HG03095 (cell line): ENCODE results near the gene PTMS.
A peak's percentile ranks its signal among the peaks of the same experiment; 100 is the strongest.
"Not testable (repeated sequence)": the region's sequence is repeated elsewhere in the genome, so short reads cannot be mapped to it uniquely, and the experiment has no call there.

Experiments
- ATAC-seq: cut with Tn5 transposase; IDR thresholded peaks from one replicate; pipeline ENCODE4 v1.9.1; 2021; ENCODE audit warnings: moderate library complexity; ENCODE audit not compliant: unreplicated experiment

Gene PTMS, protein sequence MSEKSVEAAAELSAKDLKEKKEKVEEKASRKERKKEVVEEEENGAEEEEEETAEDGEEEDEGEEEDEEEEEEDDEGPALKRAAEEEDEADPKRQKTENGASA

DNA sequence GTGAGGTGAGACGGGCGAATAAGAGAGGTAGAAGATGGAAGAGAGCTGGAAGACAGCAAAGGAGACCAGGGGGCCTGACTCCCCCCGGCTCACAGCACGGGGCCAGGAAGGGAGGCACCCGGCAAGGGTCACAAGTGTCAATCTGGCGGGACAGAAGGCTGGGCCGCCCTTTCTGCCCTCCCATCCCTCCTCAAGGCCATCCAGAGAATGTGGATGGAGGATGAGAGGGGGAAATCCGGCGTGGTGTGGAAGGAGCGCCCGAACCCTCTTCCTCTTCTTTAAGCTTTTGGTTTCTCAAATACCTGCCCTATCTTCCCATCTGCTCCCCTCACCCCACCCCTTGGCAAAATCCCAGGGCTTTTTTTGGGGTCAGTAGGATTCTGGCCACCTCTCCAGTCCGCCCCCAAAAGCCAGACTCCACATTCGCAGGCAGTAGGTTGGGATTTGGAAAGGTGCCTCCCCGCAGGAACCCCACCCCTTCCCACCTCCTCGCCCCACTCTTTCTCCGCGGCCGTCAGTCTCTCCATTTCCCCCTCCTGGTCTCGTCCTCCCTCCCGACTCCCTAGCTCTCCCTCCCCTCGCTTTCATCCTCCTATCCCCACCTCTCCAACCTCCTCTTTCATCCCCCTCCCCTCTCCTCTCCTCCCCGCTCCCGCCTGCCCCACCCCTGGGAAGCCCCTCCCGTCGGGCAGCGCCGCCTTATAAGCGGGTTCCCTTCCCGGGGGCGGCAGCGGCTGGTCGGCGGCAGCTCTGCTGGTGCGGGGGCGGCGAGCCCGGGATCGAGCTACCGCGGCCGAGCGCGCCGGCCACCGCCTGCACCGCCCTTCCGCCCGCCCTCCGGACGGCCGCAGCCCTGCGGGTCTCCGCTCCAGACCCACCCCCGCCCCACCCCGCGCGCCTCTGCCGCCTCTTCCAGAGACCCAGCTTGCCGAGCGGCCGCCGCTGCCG lies at the start of gene PTMS:
TSS of gene PTMS (plus strand) at position 730 of the 948 bp plus-strand sequence. CDS start 343 bp downstream, outside the sequence.
- ATAC-seq, result peak; percentile 15

DNA sequence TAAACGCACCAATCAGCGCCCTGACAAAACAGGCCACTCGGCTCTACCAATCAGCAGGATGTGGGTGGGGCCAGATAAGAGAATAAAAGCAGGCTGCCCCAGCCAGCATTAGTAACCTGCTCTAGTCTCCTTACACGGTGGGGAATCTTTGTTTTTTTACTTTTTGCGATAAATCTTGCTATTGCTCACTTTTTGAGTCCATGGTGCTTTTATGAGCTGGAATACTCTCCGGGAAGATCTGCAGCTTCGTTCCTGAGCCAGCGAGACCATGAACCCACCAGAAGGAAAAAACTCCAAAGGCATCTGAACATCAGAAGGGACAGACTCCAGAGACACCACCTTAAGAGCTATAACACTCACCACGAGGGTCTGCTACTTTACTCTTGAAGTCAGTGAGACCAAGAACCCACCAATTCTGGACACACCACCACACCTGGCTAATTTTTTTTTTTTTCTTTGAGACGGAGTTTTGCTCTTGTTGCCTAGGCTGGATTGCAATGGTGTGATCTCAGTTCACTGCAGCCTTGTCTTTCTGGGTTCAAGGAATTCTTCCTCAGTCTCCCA lies 49.2 kb upstream of the PTMS start:
- ATAC-seq, result no peak

DNA sequence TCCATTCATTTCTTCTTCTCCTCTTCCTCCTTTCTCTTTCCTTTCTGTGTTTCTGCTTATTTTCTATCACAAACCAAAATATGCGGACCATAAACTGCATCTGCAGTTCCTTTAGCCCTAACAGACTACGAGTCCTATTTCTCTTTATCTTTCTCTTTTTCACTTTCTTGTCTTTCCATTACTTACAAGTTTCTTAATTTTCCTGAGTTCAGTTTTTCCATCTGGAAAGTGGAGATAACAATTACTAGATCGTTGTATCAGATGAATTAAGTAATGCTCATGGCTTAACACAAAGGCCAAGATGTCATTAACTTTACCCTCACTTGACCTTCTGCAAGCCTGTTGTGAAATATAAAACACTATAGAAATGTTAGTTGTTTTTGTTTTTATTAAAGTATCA lies 43.3 kb upstream of the PTMS start:
- ATAC-seq, result no peak

DNA sequence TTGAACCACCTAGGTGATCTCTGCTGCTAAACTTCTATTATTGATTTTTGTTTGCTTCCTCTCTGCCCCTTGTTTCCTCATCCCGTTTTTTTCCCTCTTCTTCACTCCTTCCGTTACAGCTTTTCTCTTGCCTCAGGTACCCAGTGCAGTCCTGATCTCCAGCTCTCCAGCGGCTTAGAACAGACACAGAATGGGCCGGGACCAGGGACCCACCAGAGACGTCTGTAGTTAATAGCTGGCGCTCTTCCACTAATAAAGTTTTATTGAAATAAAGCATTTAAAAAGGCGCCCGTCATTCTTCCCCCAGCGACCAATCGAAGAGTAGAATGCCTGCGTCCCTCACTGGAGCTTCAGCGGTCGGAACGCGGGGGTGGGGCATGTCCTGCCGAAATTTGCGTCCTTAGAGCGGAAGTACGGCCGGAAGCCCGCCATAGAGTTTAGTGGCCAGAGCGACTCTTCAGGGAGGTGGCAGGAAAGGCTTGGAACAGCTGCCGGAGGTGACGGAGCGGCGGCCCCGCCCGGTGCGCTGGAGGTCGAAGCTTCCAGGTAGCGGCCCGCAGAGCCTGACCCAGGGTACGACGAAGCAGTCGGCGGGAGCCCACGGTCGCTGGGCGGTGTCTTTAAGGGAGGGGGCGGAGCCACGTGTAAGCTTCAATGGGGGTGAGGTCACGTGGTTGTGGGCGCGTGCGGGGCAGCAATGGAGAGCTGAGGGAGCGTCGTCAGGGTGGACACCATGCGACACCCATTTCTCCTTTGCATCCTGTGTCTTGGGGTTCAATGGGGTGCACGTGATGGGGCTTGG lies 42.4 kb upstream of the PTMS start, which contains the start of gene COPS7A:
TSS of gene COPS7A (plus strand) at position 440 of the 802 bp plus-strand sequence. CDS start 611 bp downstream, outside the sequence.
- peak; percentile 89 for ATAC-seq

DNA sequence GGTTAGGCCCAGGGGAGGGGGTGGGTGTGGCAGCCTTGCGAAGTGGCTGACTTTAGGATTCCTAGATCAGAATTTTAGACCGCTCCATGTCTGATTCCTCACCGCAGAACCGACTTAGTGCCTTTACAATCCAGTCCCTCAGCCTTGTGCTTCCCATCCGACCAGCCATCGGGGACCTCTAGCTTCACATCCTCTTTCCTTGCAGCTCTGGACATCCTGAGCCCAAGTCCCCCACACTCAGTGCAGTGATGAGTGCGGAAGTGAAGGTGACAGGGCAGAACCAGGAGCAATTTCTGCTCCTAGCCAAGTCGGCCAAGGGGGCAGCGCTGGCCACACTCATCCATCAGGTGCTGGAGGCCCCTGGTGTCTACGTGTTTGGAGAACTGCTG lies 41.8 kb upstream of the PTMS start:
- ATAC-seq, result peak; percentile 30

DNA sequence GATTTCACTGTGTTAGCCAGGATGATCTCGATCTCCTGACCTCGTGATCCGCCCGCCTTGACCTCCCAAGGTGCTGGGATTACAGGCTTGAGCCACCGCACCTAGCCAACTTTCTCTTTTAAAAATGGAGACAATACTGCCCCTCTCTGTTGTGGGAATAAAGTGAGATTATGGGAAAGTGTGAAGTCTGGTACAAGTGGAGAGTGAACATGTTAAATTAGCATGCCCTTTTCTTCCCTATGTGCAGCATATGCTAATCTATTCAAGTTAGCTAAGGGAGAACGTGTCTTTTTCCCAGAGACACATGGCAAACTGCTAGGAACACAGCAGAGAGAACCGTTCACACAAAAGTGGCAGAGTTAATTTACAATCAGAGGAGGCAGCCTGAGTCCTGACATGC lies 40.8 kb upstream of the PTMS start:
- no peak for ATAC-seq

DNA sequence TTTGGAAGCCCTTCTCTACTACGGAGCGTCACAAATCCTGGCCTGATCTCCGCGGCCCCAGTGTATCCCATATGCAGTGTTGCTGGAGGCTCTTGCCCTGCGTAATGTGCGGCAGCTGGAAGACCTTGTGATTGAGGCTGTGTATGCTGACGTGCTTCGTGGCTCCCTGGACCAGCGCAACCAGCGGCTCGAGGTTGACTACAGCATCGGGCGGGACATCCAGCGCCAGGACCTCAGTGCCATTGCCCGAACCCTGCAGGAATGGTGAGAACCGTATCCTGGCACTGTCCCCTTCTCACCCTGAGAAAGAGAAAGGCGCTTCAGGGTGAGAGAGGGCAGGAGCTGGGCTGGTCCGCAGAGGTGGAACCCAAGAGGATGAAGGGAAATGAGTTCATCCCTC lies 37.0 kb upstream of the PTMS start:
- no peak for ATAC-seq

DNA sequence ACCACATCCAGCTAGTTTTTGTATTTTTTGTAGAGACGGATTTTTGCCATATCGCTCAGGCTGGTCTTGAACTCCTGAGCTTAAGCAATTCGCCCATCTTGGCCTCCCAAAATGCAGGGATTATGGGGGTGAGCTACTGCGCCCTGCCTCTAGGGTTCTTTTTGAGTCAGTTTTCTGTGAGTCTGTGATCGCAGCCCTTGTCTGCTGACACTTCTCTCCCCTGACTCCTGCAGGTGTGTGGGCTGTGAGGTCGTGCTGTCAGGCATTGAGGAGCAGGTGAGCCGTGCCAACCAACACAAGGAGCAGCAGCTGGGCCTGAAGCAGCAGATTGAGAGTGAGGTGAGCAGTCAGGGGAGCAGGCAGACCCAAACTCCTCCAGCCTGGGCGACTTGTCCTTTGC lies 36.0 kb upstream of the PTMS start:
- ATAC-seq, result no peak

DNA sequence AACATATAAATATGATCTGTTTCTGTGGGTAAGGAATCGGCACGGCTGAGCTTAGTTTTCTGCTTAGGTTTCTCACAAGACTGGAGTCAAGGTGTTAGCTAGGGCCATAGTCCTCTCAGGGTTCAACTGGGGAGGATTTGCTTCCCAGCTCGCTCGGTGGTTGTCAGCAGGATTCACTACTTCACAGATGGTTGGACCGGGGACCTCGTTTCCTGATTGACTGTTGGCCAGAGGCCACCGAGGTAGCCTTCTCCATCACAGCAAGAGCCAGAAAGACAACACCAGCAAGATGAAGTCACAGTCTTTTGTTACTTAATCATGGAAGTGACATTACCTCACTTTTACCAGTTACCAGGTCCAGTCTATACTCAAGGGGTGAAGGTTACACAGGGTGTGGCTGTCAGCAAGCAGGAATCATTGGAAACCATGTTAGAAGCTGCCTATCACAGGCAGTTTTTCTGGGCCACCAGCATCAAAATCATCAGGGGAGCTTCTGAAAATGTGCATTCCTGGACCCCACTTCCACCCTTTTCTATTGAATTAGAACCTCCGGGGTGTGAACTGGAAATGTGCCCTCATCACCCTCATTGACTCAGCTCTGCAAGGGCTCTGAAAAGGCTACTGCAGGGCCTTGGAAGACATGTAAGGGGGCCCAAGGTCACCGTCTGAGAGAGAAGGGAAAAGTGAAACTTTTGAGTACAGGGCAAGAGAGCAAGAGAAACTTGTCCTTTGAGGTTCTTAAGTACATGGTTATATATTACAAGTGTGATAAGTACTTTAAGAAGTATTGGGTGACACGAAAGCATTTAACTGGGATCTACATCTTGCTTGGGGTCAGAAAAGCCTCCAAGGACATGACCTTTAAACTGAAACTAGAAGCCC lies 31.4 kb upstream of the PTMS start:
- no peak for ATAC-seq

DNA sequence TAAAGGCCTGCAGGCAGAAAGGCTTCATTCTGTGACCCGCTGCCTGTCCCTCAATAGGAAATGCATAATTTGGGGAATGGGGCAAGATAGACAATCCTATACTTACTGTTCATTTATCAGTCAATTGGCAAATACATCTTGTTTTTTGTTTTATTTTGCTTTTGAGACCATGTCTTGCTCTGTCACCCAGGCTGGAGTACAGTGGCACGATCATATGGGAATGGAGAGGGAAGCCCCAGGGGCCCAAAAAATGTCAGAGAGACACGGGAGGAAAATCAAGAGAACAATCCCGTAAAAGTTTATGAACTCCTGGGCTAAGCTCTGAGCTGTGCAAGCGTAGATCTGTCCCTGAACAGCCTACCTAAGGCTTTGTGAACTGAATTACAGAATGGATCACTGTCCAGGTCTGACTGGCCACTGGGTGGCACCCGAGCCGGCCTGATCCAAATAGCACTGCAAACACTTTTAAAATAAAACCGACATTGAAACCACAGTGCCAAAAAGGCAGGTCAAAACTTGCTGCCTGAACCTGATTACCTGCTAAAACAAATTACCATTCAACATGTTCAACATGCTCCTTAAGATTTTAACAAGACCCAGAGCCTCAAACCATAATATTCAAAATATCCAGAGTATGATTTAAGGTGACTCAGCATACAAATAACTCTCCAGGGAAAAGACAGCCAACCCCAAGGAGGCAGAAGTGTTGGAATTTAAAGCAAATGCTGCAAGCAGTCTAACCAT lies 30.5 kb upstream of the PTMS start:
- no peak for ATAC-seq

DNA sequence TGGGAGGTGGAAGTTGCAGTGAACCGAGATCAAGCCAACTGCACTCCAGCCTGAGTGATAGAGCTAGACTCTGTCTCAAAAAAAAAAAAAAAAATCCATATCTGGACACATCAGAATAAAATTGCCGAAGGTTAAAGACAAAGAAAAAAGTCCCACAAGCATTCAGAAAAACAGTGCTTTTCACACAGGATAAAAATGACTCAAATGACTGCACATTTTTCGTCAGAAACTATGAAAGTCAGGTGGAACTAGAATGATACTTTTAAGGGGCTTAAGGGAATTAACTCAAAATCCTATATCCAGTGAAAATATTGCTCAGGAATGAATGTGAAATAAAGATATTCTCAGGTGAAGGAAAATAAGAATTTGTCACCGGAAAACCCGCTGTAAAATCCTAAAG lies 29.4 kb upstream of the PTMS start:
- no peak for ATAC-seq

DNA sequence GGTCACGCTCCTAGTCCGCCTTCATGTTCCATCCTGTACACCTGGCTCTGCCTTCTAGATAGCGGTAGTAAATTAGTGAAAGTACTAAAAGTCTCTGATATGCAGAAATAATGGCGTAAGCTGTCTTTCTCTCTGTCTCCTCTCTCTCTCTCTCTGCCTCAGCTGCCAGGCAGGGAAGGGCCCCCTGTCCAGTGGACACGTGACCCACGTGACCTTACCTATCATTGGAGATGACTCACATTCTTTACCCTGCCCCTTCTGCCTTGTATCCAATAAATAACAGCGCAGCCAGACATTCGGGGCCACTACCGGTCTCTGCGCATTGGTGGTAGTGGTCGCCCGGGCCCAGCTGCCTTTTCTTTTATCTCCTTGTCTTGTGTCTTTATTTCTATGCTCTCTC lies 24.1 kb upstream of the PTMS start:
- ATAC-seq, result not testable (repeated sequence)

DNA sequence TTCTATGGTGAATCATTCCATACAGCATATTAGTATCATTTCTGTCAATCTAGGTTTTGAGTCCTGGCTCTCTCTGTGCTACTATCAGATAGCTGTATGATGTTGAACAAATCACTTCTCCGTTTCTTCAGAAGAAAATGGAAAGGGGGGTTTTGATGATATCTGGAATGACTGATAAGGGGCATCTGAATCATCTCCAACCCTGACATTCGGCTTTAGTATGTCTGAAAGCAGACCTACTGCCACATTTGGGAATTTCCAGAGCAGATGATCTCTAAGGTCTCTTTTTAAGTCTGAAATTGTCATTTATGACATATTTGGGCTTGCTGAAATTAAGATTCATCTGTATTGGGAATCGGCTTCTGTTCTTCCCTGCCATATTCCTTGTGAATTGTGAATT lies 23.3 kb upstream of the PTMS start:
- ATAC-seq, result no peak

DNA sequence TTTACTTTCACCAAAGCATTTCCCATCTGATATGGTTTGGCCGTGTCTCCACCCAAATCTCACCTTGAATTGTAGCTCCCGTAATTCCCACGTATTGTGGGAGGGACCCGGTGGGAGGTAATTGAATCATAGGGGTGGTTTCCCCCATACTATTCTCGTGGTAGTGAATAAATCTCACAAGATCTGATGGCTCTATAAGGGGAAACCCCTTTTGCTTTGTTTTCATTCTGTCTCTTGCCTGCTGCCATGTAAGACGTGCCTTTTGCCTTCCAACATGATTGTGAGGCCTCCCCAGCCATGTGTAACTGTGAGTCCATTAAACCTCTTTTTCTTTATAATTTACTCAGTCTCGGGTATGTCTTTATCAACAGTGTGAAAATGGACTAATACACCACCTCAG lies 22.9 kb upstream of the PTMS start:
- ATAC-seq, result not testable (repeated sequence)

DNA sequence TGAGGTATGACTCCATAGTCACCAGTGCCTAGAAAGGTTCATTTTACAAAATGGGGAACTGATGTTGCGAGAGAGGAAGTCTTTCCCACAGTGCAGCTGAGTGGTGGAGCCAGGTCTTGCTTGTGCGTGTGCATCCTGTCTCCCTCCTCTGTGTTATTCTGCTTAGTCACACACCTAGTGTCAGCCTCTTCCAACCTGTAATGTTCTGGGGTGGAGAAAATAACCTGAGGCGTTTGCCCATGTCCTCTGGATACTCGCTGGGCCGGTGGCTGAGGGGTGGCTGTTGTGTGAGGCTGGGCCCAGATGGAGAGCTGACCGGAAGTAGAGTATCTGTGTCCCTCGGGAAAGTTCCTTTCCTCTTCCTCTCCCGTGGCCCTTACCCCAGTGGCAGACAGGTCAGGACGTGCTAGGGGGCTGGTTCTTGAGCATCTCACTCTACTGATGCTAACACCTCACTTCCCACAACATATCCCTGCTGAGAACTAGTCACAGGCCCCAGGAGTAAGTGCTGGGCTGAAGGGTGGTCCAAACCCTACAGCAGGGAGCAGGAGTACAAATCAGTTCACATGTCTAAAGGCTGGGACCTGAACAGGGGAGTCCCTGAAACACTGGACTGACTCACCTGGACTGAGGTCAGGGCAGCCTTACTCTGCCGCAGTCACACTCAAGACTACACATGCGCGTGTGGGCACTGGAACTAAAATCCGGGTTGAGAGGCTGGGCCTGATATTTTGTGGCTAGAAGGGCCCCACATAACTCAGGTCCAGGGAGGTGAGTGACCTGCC lies 20.2 kb upstream of the PTMS start:
- ATAC-seq, result no peak

DNA sequence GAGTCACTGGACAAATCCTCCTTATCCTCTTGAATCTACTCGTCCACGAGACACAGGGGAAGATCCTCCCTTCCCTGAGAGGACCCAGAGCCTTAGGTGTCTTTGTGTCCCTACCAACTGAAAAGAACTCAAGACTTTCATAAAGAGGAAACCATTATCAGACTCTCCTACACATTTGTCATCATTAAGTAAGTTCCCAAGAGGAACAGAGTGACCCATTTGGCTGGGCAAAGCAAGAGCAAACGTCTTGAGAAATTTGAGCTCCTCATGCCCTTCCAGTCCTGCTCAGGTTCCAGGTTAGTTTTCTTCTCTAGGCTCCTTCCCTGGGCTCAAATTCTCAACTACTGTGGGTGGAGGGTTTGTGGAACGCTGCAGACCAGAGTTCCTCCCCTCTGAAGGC lies 18.9 kb upstream of the PTMS start:
- ATAC-seq, result no peak

DNA sequence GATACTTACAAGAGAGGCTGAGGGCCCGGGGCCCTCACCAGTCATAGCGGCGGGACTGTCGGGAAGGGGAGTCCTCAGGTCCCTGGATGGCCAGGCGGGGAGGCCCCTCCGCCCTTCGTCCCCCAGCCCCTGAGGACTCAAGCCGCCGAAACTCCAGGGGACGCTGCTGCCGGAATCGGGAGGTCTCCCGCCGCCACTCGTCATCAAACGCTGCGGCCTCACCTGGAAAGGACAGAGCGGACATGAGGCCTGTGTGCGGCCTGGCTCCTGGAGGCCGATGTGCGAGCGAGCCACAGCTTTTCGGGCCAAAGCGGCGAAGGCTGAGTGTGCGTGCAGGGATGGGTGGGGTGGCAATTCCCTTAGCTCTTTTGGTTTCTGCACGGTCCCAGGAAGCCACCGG lies 17.4 kb upstream of the PTMS start:
- no peak for ATAC-seq

DNA sequence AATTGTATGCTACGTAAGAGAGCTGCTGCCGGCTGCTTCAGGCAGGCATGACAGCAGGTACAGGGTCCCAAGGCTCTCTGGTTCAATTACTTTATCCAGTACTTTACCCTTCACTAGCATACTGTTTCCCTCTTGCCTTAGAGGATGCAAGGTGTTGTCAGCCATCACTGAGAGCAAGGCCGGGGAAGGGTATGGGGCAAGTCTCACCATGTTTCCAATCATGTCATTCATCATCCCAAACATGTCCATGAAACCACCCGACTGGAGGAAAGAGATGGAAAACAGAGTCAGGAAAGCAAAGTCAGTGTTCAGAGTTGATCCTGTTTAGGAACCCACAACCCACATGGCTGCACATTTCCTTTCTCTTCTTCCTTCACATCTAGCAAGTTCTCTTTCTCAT lies 15.7 kb upstream of the PTMS start:
- ATAC-seq, result no peak

DNA sequence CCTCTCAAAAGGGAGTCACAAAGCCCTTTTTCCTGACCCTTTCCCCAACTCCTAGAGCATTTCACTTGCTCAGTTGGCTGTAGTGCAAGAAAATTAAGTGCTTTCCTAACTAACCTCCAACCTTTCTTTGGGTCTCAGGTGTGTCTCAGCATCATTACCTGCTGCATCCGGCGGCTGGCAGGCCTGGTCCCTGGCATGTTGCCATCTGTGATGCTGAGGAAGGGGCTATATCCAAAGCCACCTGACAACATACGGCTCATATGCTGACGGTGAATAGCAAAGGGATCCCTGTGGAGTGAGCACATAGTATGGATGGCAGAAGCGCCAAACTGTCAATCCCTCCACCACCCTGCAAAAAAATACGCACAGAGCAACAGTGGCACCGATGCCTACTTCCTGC lies 14.4 kb upstream of the PTMS start:
- no peak for ATAC-seq
